ENCODE data around the gene SGPL1.

The SGPL1 gene

GRCh38 chr10:70807556-70807955 lies 8.2 kb upstream of the SGPL1 start:
- in situ Hi-C loops (cut with HindIII; ENCODE audit: low sequenced_read_pairs) = no loop called here

- in situ Hi-C loops (cut with HindIII; ENCODE audit: low sequenced_read_pairs) = no loop called here
Measured at GRCh38 chr10:70809011-70809611, 6.6 kb upstream of the SGPL1 start.

GRCh38 chr10:70809726-70810125 lies 6.0 kb upstream of the SGPL1 start:
- in situ Hi-C loops (cut with HindIII; ENCODE audit: low sequenced_read_pairs) = no loop called here

- in situ Hi-C loops (cut with HindIII; ENCODE audit: low sequenced_read_pairs) = no loop called here
Measured at GRCh38 chr10:70810967-70811366, 4.8 kb upstream of the SGPL1 start.

- in situ Hi-C loops (cut with HindIII; ENCODE audit: low sequenced_read_pairs) = no loop called here
Measured at GRCh38 chr10:70811881-70812280, 3.9 kb upstream of the SGPL1 start.

GRCh38 chr10:70812814-70813213 lies 2.9 kb upstream of the SGPL1 start:
- in situ Hi-C loops (cut with HindIII; ENCODE audit: low sequenced_read_pairs) = no loop called here

- in situ Hi-C loops (cut with HindIII; ENCODE audit: low sequenced_read_pairs) = no loop called here
Measured at GRCh38 chr10:70814126-70814525, 1.6 kb upstream of the SGPL1 start.

- in situ Hi-C loops (cut with HindIII; ENCODE audit: low sequenced_read_pairs) = no loop called here
Measured at GRCh38 chr10:70816220-70816894, 609 bp downstream of the SGPL1 start.

GRCh38 chr10:70820976-70821750 lies 5.4 kb downstream of the SGPL1 start:
- in situ Hi-C loops (cut with HindIII; ENCODE audit: low sequenced_read_pairs) = no loop called here

GRCh38 chr10:70822076-70822820 lies 6.5 kb downstream of the SGPL1 start:
- in situ Hi-C loops (cut with HindIII; ENCODE audit: low sequenced_read_pairs) = no loop called here

GRCh38 chr10:70827086-70827757 lies 11.5 kb downstream of the SGPL1 start:
- in situ Hi-C loops (cut with HindIII; ENCODE audit: low sequenced_read_pairs) = no loop called here

- in situ Hi-C loops (cut with HindIII; ENCODE audit: low sequenced_read_pairs) = no loop called here
Measured at GRCh38 chr10:70828923-70829322, 13.2 kb downstream of the SGPL1 start.

GRCh38 chr10:70829543-70829942 lies 13.8 kb downstream of the SGPL1 start:
- in situ Hi-C loops (cut with HindIII; ENCODE audit: low sequenced_read_pairs) = no loop called here

- in situ Hi-C loops (cut with HindIII; ENCODE audit: low sequenced_read_pairs) = no loop called here
Measured at GRCh38 chr10:70830164-70830563, 14.4 kb downstream of the SGPL1 start.

GRCh38 chr10:70832221-70832620 lies 16.5 kb downstream of the SGPL1 start:
- in situ Hi-C loops (cut with HindIII; ENCODE audit: low sequenced_read_pairs) = no loop called here

GRCh38 chr10:70832852-70833528 lies 17.2 kb downstream of the SGPL1 start:
- in situ Hi-C loops (cut with HindIII; ENCODE audit: low sequenced_read_pairs) = no loop called here

GRCh38 chr10:70833601-70834000 lies 17.9 kb downstream of the SGPL1 start:
- in situ Hi-C loops (cut with HindIII; ENCODE audit: low sequenced_read_pairs) = no loop called here

- in situ Hi-C loops (cut with HindIII; ENCODE audit: low sequenced_read_pairs) = no loop called here
Measured at GRCh38 chr10:70834021-70834420, 18.3 kb downstream of the SGPL1 start.

- in situ Hi-C loops (cut with HindIII; ENCODE audit: low sequenced_read_pairs) = no loop called here
Measured at GRCh38 chr10:70834441-70835151, 18.8 kb downstream of the SGPL1 start.

GRCh38 chr10:70836319-70836718 lies 20.6 kb downstream of the SGPL1 start:
- in situ Hi-C loops (cut with HindIII; ENCODE audit: low sequenced_read_pairs) = no loop called here

All from DLD1 (cell line).